Measurements from ENCODE around the gene CPEB3. TPM values are rescaled to one million over a fixed set of nuclear protein-coding genes. Genes with fewer than 3 reads are reported as not detected.

The CPEB3 gene
- total RNA-seq, 6 experiments from 2014 or later, result 5.7 to 46.5 (median 8.7) TPM

- Histone ChIP-seq H3K27me3 (no peaks in the 10 kb centered on the region), H3K9me3 (no peaks in the 10 kb centered on the region), H3K4me3 (peak overlapping the region; percentile 67 to 92 (median 74)), H3K4me1 (peaks cover 0 to 9% (median 2%) of the 10 kb centered on the region in 4 donors), H3K27ac (peak overlapping the region; percentile 95 to 98 (median 98)), H3K36me3 (peaks cover 0 to 4% (median 0%) of the 10 kb centered on the region in 4 donors)
- TF ChIP-seq CTCF (IDR thresholded peaks at IDR 0.05) (peak; percentile 44 to 53 (median 48)), POLR2A (IDR thresholded peaks at IDR 0.05) (no peak)
- intact Hi-C loops (cut with DNase I), result no loop called here
- ATAC-seq, result peak in 3 of 4 donors; percentile 3 to 10 (median 4)
- WGBS (ENCODE audit: insufficient coverage, low coverage, low lambda C conversion rate, missing lambda C conversion rate), result 0% methylated on average over 17 of the region's 17 CpGs
- DNase-seq, result peak in 2 of 3 donors; percentile 45 to 63
Observed at GRCh38 chr10:92291921-92292845, 1.3 kb upstream of the CPEB3 start.

GRCh38 chr10:92291616-92291865 is 663 bp upstream of the CPEB3 start:
- TF ChIP-seq CTCF (IDR thresholded peaks at IDR 0.05) (no peak), POLR2A (IDR thresholded peaks at IDR 0.05) (no peak)
- ATAC-seq, result peak in 1 of 4 donors; percentile 1
- Histone ChIP-seq H3K9me3 (no peaks in the 10 kb centered on the region), H3K27me3 (no peaks in the 10 kb centered on the region), H3K27ac (peak overlapping the region; percentile 95 to 98 (median 98)), H3K4me3 (peak overlapping the region; percentile 67 to 92 (median 74)), H3K36me3 (peaks cover 0 to 4% (median 0%) of the 10 kb centered on the region in 4 donors), H3K4me1 (peaks cover 0 to 9% (median 2%) of the 10 kb centered on the region in 4 donors)
- DNase-seq, result no peak
- 0% methylated on average over 2 of the region's 10 CpGs for WGBS (ENCODE audit: insufficient coverage, low coverage, low lambda C conversion rate, missing lambda C conversion rate)
- intact Hi-C loops (cut with DNase I), result no loop called here

- ATAC-seq (peak; percentile 39 to 57 (median 50)), DNase-seq (peak in 1 of 3 donors; percentile 67)
- intact Hi-C loops (cut with DNase I), result no loop called here
- Histone ChIP-seq H3K36me3 (peaks cover 0 to 4% (median 0%) of the 10 kb centered on the region in 4 donors), H3K9me3 (no peaks in the 10 kb centered on the region), H3K27me3 (no peaks in the 10 kb centered on the region), H3K27ac (peak overlapping the region; percentile 95 to 98 (median 98)), H3K4me1 (peaks cover 0 to 9% (median 2%) of the 10 kb centered on the region in 4 donors), H3K4me3 (peak overlapping the region; percentile 67 to 92 (median 74))
- under 1% methylated on average over 33 of the region's 33 CpGs for WGBS (ENCODE audit: insufficient coverage, low coverage, low lambda C conversion rate, missing lambda C conversion rate)
- TF ChIP-seq CTCF (IDR thresholded peaks at IDR 0.05) (no peak), POLR2A (IDR thresholded peaks at IDR 0.05) (no peak)
Observed at GRCh38 chr10:92290076-92290836, 622 bp downstream of the CPEB3 start.

GRCh38 chr10:92284112-92284704 is 6.7 kb downstream of the CPEB3 start:
- WGBS (ENCODE audit: insufficient coverage, low coverage, low lambda C conversion rate, missing lambda C conversion rate), result 68% methylated on average over 7 of the region's 10 CpGs
- ATAC-seq (peak; percentile 40 to 72 (median 70)), DNase-seq (no peak)
- Histone ChIP-seq H3K36me3 (no peaks in the 10 kb centered on the region), H3K4me3 (no peak overlapping the region), H3K9me3 (no peaks in the 10 kb centered on the region), H3K4me1 (no peaks in the 10 kb centered on the region), H3K27me3 (no peaks in the 10 kb centered on the region), H3K27ac (peak overlapping the region; percentile 41 to 51 (median 42))
- TF ChIP-seq POLR2A (IDR thresholded peaks at IDR 0.05) (no peak), CTCF (IDR thresholded peaks at IDR 0.05) (no peak)
- intact Hi-C loops (cut with DNase I), result no loop called here
